ENCODE data around the gene PTTG1IP2. TPM values are rescaled to one million over a fixed set of nuclear protein-coding genes. Genes with fewer than 3 reads are reported as not detected.
A peak's percentile ranks its signal among the peaks of the same experiment; 100 is the strongest.
"Not testable (repeated sequence)": the region's sequence is repeated elsewhere in the genome, so short reads cannot be mapped to it uniquely, and the experiment has no call there.

Gene PTTG1IP2
- total and polyA plus RNA-seq, 7 experiments from 2014 or later = not detected

- Mint-ChIP-seq H3K9me3 (peaks cover 0 to under 1% (median 0%) of the 10 kb centered on the region in 11 donors), H3K27ac (no peak overlapping the region), H3K36me3 (no peaks in the 10 kb centered on the region), H3K27me3 (peaks cover 0 to 14% (median 10%) of the 10 kb centered on the region in 5 donors), H3K4me3 (no peak overlapping the region), H3K4me1 (peaks cover 5 to 10% (median 8%) of the 10 kb centered on the region in 7 donors)
- ATAC-seq (no peak), DNase-seq (no peak)
- no peaks in the 10 kb centered on the region for H3K36me3 ChIP-seq (ENCODE audit: control insufficient read depth in 2 of 3, insufficient read depth in 3 of 3, low read length in 3 of 3)
- H3K27ac ChIP-seq (ENCODE audit: low read depth, low read length) = no peak overlapping the region
- H3K4me1 ChIP-seq (ENCODE audit: control insufficient read depth in 2 of 2, insufficient read depth in 2 of 2, low read length in 2 of 2) = peaks cover 0 to 7% of the 10 kb centered on the region in 2 donors
- ChIA-PET POLR2A (no interaction called here), CTCF (no interaction called here)
- no peaks in the 10 kb centered on the region for H3K27me3 ChIP-seq (ENCODE audit: control insufficient read depth in 2 of 2, insufficient read depth in 2 of 2, low read length in 2 of 2)
- H3K4me3 ChIP-seq (ENCODE audit: low read length) = no peak overlapping the region
- intact Hi-C loops (cut with micrococcal nuclease) = no loop called here
- no peaks in the 10 kb centered on the region for H3K9me3 ChIP-seq (ENCODE audit: control insufficient read depth in 2 of 3, low read length in 3 of 3)
Measured at GRCh38 chr7:90458104-90458503, 11.3 kb upstream of the PTTG1IP2 start.

- no peaks in the 10 kb centered on the region for H3K36me3 ChIP-seq (ENCODE audit: control insufficient read depth in 2 of 3, insufficient read depth in 3 of 3, low read length in 3 of 3)
- Mint-ChIP-seq H3K9me3 (peaks cover 0 to 18% (median 9%) of the 10 kb centered on the region in 11 donors), H3K4me1 (peaks cover 8 to 19% (median 14%) of the 10 kb centered on the region in 7 donors), H3K27me3 (peaks cover 0 to 13% (median 8%) of the 10 kb centered on the region in 5 donors), H3K4me3 (no peak overlapping the region), H3K27ac (no peak overlapping the region), H3K36me3 (peaks cover 2 to 11% (median 6%) of the 10 kb centered on the region in 5 donors)
- ATAC-seq (no peak), DNase-seq (no peak)
- intact Hi-C loops (cut with micrococcal nuclease) = no loop called here
- H3K9me3 ChIP-seq (ENCODE audit: control insufficient read depth in 2 of 3, low read length in 3 of 3) = peaks cover 0 to 7% (median 0%) of the 10 kb centered on the region in 3 experiments
- no peak overlapping the region for H3K4me3 ChIP-seq (ENCODE audit: low read length)
- ChIA-PET CTCF (no interaction called here), POLR2A (no interaction called here)
- peaks cover 0 to 8% of the 10 kb centered on the region in 2 donors for H3K4me1 ChIP-seq (ENCODE audit: control insufficient read depth in 2 of 2, insufficient read depth in 2 of 2, low read length in 2 of 2)
- H3K27me3 ChIP-seq (ENCODE audit: control insufficient read depth in 2 of 2, insufficient read depth in 2 of 2, low read length in 2 of 2) = no peaks in the 10 kb centered on the region
- H3K27ac ChIP-seq (ENCODE audit: low read depth, low read length) = no peak overlapping the region
Measured at GRCh38 chr7:90459888-90460287, 9.6 kb upstream of the PTTG1IP2 start.

- Mint-ChIP-seq H3K4me1 (peaks cover 0 to 12% (median 8%) of the 10 kb centered on the region in 7 donors), H3K27me3 (no peaks in the 10 kb centered on the region), H3K4me3 (no peak overlapping the region), H3K36me3 (peaks cover 6 to 23% (median 8%) of the 10 kb centered on the region in 5 donors), H3K27ac (peak overlapping the region in 1 of 9 donors; percentile 28), H3K9me3 (peaks cover 9 to 30% (median 19%) of the 10 kb centered on the region in 11 donors)
- H3K4me3 ChIP-seq (ENCODE audit: low read length) = no peak overlapping the region
- ChIA-PET POLR2A (no interaction called here), CTCF (no interaction called here)
- ATAC-seq = peak; percentile 41
- no peaks in the 10 kb centered on the region for H3K36me3 ChIP-seq (ENCODE audit: control insufficient read depth in 2 of 3, insufficient read depth in 3 of 3, low read length in 3 of 3)
- no peaks in the 10 kb centered on the region for H3K27me3 ChIP-seq (ENCODE audit: control insufficient read depth in 2 of 2, insufficient read depth in 2 of 2, low read length in 2 of 2)
- no peak for DNase-seq
- H3K9me3 ChIP-seq (ENCODE audit: control insufficient read depth in 2 of 3, low read length in 3 of 3) = peaks cover 0 to 7% (median 0%) of the 10 kb centered on the region in 3 experiments
- H3K4me1 ChIP-seq (ENCODE audit: control insufficient read depth in 2 of 2, insufficient read depth in 2 of 2, low read length in 2 of 2) = peaks cover 0 to 8% of the 10 kb centered on the region in 2 donors
- intact Hi-C loops (cut with micrococcal nuclease) = no loop called here
- H3K27ac ChIP-seq (ENCODE audit: low read depth, low read length) = no peak overlapping the region
Measured at GRCh38 chr7:90461219-90461618, 8.2 kb upstream of the PTTG1IP2 start.

GRCh38 chr7:90463151-90463628, 6.2 kb upstream of the PTTG1IP2 start:
- H3K4me3 Mint-ChIP-seq = peak overlapping the region; percentile 65 to 94 (median 84)
- H3K27me3 Mint-ChIP-seq; H3K36me3 ChIP-seq (ENCODE audit: control insufficient read depth in 2 of 3, insufficient read depth in 3 of 3, low read length in 3 of 3); H3K9me3 ChIP-seq (ENCODE audit: control insufficient read depth in 2 of 3, low read length in 3 of 3); H3K27me3 ChIP-seq (ENCODE audit: control insufficient read depth in 2 of 2, insufficient read depth in 2 of 2, low read length in 2 of 2); POLR2A ChIA-PET; H3K4me1 ChIP-seq (ENCODE audit: control insufficient read depth in 2 of 2, insufficient read depth in 2 of 2, low read length in 2 of 2); CTCF ChIA-PET: not testable (repeated sequence)
- peak overlapping the region; percentile 30 for H3K27ac ChIP-seq (ENCODE audit: low read depth, low read length)
- peaks cover 6 to 23% (median 8%) of the 10 kb centered on the region in 5 donors for H3K36me3 Mint-ChIP-seq
- peak overlapping the region in 8 of 9 donors; percentile 76 to 96 (median 86) for H3K27ac Mint-ChIP-seq
- peak in 6 of 9 donors; percentile 16 to 46 (median 36) for DNase-seq
- ATAC-seq = peak; percentile 58
- H3K4me3 ChIP-seq (ENCODE audit: low read length) = peak overlapping the region; percentile 55
- H3K9me3 Mint-ChIP-seq = peaks cover 9 to 30% (median 19%) of the 10 kb centered on the region in 11 donors
- intact Hi-C loops (cut with micrococcal nuclease) = loop anchor here in 1 of 2 donors (1.0 kb wide), 1 partner anchor 117 kb away; the partner anchor contains the start of gene GTPBP10
- H3K4me1 Mint-ChIP-seq = peaks cover 0 to 12% (median 8%) of the 10 kb centered on the region in 7 donors

- DNase-seq (no peak), ATAC-seq (no peak)
- peaks cover 0 to 4% (median 2%) of the 10 kb centered on the region in 5 donors for H3K27me3 Mint-ChIP-seq
- Histone ChIP-seq H3K4me1 (ENCODE audit: control insufficient read depth in 2 of 2, insufficient read depth in 2 of 2, low read length in 2 of 2) (peaks cover 0 to 8% of the 10 kb centered on the region in 2 donors), H3K27me3 (ENCODE audit: control insufficient read depth in 2 of 2, insufficient read depth in 2 of 2, low read length in 2 of 2) (no peaks in the 10 kb centered on the region), H3K36me3 (ENCODE audit: control insufficient read depth in 2 of 3, insufficient read depth in 3 of 3, low read length in 3 of 3) (no peaks in the 10 kb centered on the region), H3K4me3 (ENCODE audit: low read length) (no peak overlapping the region), H3K27ac (ENCODE audit: low read depth, low read length) (no peak overlapping the region), H3K9me3 (ENCODE audit: control insufficient read depth in 2 of 3, low read length in 3 of 3) (peaks cover 0 to 7% (median 0%) of the 10 kb centered on the region in 3 experiments)
- no peak overlapping the region for H3K4me3 Mint-ChIP-seq
- peaks cover 0 to 12% (median 8%) of the 10 kb centered on the region in 7 donors for H3K4me1 Mint-ChIP-seq
- peaks cover 6 to 23% (median 8%) of the 10 kb centered on the region in 5 donors for H3K36me3 Mint-ChIP-seq
- H3K27ac Mint-ChIP-seq = peak overlapping the region in 1 of 9 donors; percentile 40
- CTCF ChIA-PET = no interaction called here
- POLR2A ChIA-PET = no interaction called here
- intact Hi-C loops (cut with micrococcal nuclease) = no loop called here
- H3K9me3 Mint-ChIP-seq = peaks cover 9 to 30% (median 19%) of the 10 kb centered on the region in 11 donors
Measured at GRCh38 chr7:90465816-90466215, 3.6 kb upstream of the PTTG1IP2 start.

- CTCF ChIA-PET = interaction anchor here (1.1 kb wide), 1 partner anchor 18 kb away, joined by 3 read pairs; no protein-coding TSS in a partner anchor
- Histone ChIP-seq H3K4me3 (ENCODE audit: low read length) (no peak overlapping the region), H3K27me3 (ENCODE audit: control insufficient read depth in 2 of 2, insufficient read depth in 2 of 2, low read length in 2 of 2) (peaks cover 0 to 4% of the 10 kb centered on the region in 2 donors), H3K4me1 (ENCODE audit: control insufficient read depth in 2 of 2, insufficient read depth in 2 of 2, low read length in 2 of 2) (no peaks in the 10 kb centered on the region), H3K36me3 (ENCODE audit: control insufficient read depth in 2 of 3, insufficient read depth in 3 of 3, low read length in 3 of 3) (no peaks in the 10 kb centered on the region), H3K27ac (ENCODE audit: low read depth, low read length) (no peak overlapping the region), H3K9me3 (ENCODE audit: control insufficient read depth in 2 of 3, low read length in 3 of 3) (no peaks in the 10 kb centered on the region)
- DNase-seq (no peak), ATAC-seq (no peak)
- peaks cover 0 to 2% (median 0%) of the 10 kb centered on the region in 7 donors for H3K4me1 Mint-ChIP-seq
- peaks cover 0 to 3% (median 0%) of the 10 kb centered on the region in 11 donors for H3K9me3 Mint-ChIP-seq
- peaks cover 4 to 44% (median 24%) of the 10 kb centered on the region in 5 donors for H3K27me3 Mint-ChIP-seq
- H3K4me3 Mint-ChIP-seq = no peak overlapping the region
- H3K36me3 Mint-ChIP-seq = peaks cover 0 to 5% (median 0%) of the 10 kb centered on the region in 5 donors
- POLR2A ChIA-PET = no interaction called here
- intact Hi-C loops (cut with micrococcal nuclease) = no loop called here
- H3K27ac Mint-ChIP-seq = no peak overlapping the region
Measured at GRCh38 chr7:90472805-90473540, 3.5 kb downstream of the PTTG1IP2 start.

All from naive thymus-derived CD4-positive, alpha-beta T cell (primary cell).